Caki2 (cell line): ENCODE data around the gene ZFR. TPM values are rescaled to one million over a fixed set of nuclear protein-coding genes. Genes with fewer than 3 reads are reported as not detected.
A peak's percentile ranks its signal among the peaks of the same experiment; 100 is the strongest.

Experiments
- DNase-seq: peaks from one replicate; pipeline ENCODE4 v3.0.0-alpha.2; 2015; ENCODE audit warnings: low read depth
- in situ Hi-C: cut with HindIII; loops from 2 replicates; pipeline ENCODE4 v1.10.0; 2016; ENCODE audit warnings: low sequenced_read_pairs, low pct_unique_long_range_greater_than_20kb, mixed read lengths
- total RNA-seq: library from RNA; depleted of rRNA; stranded (reverse); fragments of >200 nt; shearing (Covaris generic); gene quantifications from 2 replicates; pipeline ENCODE4 v1.2.3, GENCODE V29; 2014; ENCODE audit warnings: low replicate concordance; rRNA removed

Gene ZFR
- 43.8 and 44.6 TPM in 2 replicates for total RNA-seq

DNA sequence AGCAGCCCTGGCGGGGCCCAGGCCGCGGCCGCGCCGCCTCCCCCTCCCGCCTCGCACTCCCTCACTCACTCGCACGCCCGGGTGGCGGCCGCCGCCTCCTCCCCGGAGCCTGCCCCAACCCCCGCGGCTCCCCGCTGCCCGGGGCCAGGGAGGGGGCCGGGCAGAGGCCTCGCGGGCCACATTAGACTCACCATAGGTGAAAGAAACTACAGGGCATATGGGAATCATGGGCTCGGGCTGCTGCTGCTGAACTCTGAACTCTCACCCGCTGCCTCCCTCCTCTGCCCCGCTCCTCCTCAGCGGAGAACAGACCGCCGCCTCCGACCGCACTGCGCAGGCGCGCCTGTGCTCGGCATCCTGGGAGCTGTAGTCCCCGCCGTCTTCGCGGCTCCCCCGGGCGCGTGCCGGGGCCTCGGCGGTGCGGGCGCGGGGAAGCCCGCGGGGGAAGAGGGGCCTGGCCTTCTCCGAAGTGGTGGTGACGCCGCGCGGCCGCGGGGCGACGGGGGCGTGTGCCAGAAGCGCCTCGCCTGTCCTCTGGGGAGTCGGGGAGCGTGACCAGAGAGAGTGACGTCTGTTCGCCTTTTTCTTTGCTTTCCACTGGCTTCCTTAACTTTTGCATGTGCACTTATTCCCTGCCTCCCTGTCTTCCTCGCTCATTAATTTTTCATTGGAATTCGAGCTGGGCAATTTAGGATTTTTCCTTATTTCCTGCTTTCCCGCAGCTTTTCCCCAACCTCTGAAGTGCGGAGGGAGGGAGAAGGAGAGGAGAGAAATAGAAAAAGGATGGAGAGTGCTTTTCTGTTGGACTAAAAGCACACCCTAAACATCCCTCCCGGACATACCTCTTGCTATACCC, at the start of gene ZFR:
TSS of gene ZFR (minus strand) at position 310 of the 856 bp plus-strand sequence. CDS start at position 228, 82 bp downstream.
- DNase-seq: peak; percentile 88
- in situ Hi-C loops: no loop called here

- DNase-seq: no peak
- in situ Hi-C loops: no loop called here
Measured at GRCh38 chr5:32490972-32491557, 46.5 kb upstream of the ZFR start.

DNA sequence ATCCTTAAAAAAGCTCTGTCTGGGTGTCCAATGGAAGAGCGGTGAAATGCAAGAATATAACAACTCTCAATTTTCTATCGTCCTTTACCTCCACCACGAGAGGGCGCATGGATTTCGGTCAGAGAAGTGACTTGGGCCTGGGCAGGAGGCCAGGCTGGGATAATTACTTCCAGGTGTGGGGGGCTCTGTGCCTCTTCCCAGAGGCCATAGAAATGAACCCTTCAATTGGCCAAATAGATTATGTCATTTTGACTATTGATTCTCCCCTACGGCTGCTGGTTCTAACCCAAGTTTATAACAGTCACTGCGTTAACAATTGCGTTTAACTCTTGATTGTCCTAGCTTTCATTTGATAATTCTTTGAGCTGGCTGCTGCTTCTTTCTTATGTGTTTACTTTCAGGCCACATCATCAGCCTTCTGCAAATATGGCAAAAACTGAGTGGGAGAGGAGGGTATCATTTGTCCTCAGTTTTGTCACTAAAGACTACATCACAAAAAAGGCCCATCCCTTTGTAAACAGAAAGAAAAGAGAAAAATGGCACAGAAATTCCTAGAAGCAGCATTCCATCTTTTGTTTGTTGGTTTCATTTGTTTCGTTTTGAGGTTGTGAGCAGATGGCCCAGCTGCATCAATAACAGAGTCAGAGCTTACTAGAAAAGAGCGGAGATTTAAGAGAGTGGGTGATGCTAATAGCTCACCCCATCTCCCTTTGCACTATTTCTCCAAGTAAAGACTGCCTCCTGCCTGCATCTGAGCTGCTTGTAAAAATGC, 45.4 kb upstream of the ZFR start:
- in situ Hi-C loops: no loop called here
- peak; percentile 39 for DNase-seq

DNA sequence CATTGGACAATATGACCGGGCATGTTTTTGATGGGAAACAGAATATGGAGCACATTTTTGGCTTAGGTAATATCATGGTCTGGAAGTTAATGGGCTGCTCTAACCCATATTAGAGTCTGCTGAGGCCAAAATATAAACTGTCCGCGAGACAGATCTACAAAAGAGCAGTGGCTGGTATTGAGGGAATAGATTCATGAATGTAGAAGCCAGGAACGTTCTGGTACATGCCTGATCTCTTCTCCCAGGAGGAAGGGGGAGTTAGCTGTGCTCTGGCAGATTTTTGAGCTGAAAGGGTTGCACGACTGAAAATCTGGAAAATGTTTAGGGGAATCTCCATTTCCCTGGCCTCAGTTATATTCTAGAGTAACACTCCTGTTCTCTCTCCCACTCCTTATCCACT, 42.9 kb upstream of the ZFR start:
- in situ Hi-C loops: no loop called here
- no peak for DNase-seq

- in situ Hi-C loops: no loop called here
Measured at GRCh38 chr5:32487008-32487407, 42.5 kb upstream of the ZFR start.

DNA sequence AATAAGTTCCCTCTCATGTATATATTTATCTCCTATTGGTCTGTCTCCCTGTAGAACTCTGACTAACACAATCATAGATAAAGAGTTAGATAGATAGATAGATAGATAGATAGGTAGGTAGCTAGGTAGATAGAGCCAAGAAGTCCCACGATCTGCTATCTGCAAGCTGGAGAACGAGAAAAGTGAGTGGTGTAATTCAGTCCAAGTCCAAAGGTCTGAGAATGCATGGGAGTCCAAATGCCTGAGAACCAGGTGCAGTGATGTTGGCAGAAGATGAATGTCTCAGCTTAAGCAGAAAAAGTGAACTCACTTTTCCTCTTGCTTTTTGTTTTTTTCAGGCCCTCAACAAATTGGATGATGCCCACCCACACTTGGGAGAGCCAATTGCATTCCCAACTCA, 37.7 kb upstream of the ZFR start:
- in situ Hi-C loops: no loop called here

More at GRCh38 chr5:32487008-32487407, 42.5 kb upstream of the ZFR start:
- DNase-seq: no peak

GRCh38 chr5:32479096-32479495, 34.6 kb upstream of the ZFR start:
- in situ Hi-C loops: no loop called here

More for the DNA sequence above, 37.7 kb upstream of the ZFR start:
- no peak for DNase-seq

DNA sequence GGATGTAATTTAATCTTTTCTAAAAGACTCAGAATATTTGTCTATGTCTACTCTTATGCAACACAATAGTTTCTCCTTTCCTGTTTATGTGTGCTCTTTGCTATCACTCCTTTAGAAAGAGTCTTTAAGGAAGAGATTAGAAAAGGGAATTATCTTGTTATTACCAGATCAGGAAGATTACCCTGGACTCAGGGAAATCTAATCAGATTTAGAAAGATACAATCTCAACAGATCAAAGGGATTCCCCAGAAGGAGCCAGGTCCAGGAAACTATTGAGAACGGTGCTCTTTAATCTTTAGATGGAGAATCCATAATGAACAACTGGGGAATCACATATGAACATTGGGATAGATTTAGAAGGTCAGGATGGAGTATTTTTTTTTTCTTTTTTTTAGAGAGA, 32.4 kb upstream of the ZFR start:
- DNase-seq: no peak
- in situ Hi-C loops: no loop called here

More at GRCh38 chr5:32479096-32479495, 34.6 kb upstream of the ZFR start:
- no peak for DNase-seq

- no peak for DNase-seq
- in situ Hi-C loops: no loop called here
Measured at GRCh38 chr5:32475334-32476097, 31.0 kb upstream of the ZFR start.

GRCh38 chr5:32474209-32474854, 29.8 kb upstream of the ZFR start:
- in situ Hi-C loops: no loop called here
- no peak for DNase-seq

- DNase-seq: no peak
- in situ Hi-C loops: no loop called here
Measured at GRCh38 chr5:32473072-32473471, 28.5 kb upstream of the ZFR start.

DNA sequence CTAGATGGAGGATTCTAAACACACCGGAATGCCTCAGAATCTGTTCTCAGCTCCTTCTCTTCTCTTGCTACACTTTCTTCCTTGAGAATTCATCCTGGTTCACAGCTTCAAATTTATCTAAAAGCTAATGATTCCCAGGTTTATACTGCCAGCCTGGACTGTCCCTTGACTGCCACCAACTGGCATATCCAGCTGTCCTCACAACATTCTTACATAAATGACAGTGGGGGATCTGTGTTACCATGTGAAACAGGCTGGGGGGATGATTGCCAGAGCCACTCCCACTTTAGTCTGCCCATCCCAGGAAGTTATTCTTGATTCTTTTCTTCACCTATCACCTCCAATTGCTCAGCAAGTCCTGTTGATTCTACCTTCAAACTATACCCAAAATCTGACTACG, 27.2 kb upstream of the ZFR start:
- in situ Hi-C loops: no loop called here
- peak; percentile 33 for DNase-seq

GRCh38 chr5:32465076-32465475, 20.5 kb upstream of the ZFR start:
- no peak for DNase-seq
- in situ Hi-C loops: no loop called here

- in situ Hi-C loops: no loop called here
- DNase-seq: no peak
Measured at GRCh38 chr5:32462618-32463017, 18.1 kb upstream of the ZFR start.

GRCh38 chr5:32461441-32462120, 17.0 kb upstream of the ZFR start:
- in situ Hi-C loops: no loop called here
- DNase-seq: no peak

GRCh38 chr5:32460702-32461101, 16.2 kb upstream of the ZFR start:
- in situ Hi-C loops: no loop called here

GRCh38 chr5:32458880-32459495, 14.4 kb upstream of the ZFR start:
- DNase-seq: no peak
- in situ Hi-C loops: no loop called here

More at GRCh38 chr5:32460702-32461101, 16.2 kb upstream of the ZFR start:
- no peak for DNase-seq
